Fibroblast of skin of left biceps (primary cell): ENCODE measurements around the gene ABHD16A.
A peak's percentile ranks its signal among the peaks of the same experiment; 100 is the strongest.

Experiments used
- DNase-seq, 2 experiments: peaks; one replicate each; pipeline ENCODE4 v3.0.0-alpha.2; 2013; ENCODE audit warnings: low read depth in 2 of 2

ABHD16A gene

DNA sequence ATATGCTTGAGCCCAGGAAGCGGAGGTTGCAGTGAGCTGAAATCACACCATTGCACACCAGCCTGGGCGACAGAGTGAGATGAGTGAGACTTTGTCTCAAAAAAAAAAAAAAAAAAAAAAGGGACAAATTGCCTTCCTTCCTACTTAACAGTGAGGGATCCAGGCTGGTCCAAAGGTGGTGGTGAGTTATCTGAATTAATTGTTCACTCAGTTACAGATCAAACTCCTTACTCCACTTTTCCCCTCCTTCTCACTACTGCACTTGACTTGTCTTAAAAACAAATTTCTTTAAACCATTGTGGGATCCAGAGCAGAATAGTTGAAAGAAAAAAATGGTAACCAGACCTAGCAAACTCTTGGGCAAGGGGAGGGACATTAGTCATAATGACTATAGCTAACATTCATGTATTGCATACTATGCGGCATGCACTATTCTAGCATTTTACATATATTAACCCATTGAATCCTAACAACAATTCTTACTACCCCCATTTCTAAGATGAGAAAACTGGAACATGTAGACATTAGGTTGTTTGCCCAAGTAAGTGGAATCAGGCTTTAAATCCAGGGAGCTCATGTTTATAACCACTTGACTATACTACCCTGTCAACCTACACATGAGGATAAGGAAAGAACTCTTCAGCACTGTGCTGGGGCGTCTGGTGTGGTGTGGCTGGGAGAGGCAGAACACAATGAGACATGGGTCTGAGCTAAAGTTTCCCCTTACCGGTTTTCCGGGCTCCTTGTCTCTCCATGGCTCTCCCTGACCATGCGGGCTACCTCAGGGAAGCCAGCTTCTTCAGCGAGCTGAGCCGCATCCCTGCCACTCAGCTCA lies 39.8 kb downstream of the ABHD16A start:
- no peak for DNase-seq

DNA sequence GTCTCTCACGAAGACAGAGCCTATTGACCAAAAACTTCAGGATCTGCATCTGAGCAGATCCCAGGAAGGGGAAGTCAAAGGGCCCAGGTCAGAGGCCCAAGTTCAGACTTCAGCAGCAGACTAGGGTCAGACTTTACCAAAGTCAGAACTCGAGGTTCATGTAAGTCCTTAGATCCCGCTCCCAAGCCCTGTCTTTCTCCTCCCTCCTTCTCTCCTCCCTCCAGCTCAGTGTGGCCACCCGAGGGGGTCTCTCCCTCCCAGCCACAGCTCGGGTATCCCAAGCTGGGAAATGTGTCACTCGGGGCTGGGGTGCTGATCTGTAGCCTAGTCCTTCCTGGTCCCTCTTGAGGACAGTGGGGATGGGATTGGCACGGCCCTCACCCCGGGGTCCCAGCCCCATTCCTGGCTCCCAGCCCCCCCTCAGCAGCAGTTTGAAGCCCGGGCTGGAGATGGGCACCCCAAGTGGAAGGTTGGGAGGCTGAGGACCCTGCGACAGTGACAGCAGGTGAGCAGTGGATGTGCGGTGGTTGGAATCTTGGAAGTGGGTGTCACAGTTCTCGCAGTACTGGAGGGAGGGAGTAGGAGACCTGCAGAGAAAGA lies 40.9 kb downstream of the ABHD16A start:
- no peak for DNase-seq

DNA sequence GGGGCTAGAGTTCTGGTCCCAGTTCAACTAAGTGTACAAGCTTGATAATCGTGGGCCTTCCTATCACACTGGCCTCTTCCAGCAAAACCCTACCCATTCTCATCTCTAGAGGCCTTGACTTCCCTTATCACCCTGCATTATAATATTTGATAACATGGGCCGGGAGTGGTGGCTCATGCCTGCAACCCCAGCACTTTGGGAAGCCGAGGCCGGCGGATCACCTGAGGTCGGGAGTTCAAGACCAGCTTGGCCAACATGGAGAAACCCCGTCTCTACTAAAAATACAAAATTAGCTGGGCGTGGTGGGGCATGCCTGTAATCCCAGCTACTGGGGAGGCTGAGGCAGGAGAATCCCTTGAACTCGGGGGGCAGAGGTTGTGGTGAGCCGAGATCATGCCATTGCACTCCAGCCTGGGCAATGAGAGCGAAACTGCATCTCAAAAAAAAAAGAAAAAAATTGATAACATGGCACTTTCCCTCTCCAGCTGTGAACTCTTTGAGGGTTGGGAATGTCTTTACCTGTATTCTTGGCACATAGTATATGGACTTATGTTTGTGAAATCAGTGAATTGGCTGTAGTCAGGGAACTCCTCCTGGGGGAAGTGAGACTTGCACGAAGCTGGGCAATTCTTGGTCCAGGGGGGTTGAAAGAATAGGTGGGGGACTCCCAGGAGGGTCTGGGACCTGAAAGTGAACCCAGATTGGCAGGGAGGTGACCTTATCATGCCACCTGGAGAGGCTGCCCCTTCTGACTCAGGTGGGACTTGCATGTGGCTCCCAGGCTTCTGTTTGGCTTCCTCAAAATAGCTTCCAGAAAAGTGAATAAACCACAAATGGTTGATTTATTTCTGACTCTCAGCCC lies 41.6 kb downstream of the ABHD16A start:
- no peak for DNase-seq

- DNase-seq, result peak; percentile 37 to 42
Measured at GRCh38 chr6:31660381-31661261, 42.5 kb downstream of the ABHD16A start, which contains the start of gene C6orf47. Gene C6orf47, minus strand, starts transcription at chr6:31660778. Its CDS starts 831 bp downstream, at chr6:31659947.

- no peak for DNase-seq
Measured at GRCh38 chr6:31659649-31660380, 43.3 kb downstream of the ABHD16A start.

GRCh38 chr6:31658983-31659648 lies 44.0 kb downstream of the ABHD16A start:
- DNase-seq, result no peak

GRCh38 chr6:31658158-31658688 lies 44.9 kb downstream of the ABHD16A start:
- no peak for DNase-seq

- DNase-seq, result no peak
Measured at GRCh38 chr6:31657406-31658157, 45.5 kb downstream of the ABHD16A start.

GRCh38 chr6:31655349-31656237 lies 47.5 kb downstream of the ABHD16A start, which contains the start of gene APOM:
Gene APOM, plus strand, starts transcription at chr6:31655894. Its CDS starts 73 bp downstream, at chr6:31655967.
- no peak for DNase-seq

- DNase-seq, result no peak
Measured at GRCh38 chr6:31654574-31655348, 48.4 kb downstream of the ABHD16A start.

DNA sequence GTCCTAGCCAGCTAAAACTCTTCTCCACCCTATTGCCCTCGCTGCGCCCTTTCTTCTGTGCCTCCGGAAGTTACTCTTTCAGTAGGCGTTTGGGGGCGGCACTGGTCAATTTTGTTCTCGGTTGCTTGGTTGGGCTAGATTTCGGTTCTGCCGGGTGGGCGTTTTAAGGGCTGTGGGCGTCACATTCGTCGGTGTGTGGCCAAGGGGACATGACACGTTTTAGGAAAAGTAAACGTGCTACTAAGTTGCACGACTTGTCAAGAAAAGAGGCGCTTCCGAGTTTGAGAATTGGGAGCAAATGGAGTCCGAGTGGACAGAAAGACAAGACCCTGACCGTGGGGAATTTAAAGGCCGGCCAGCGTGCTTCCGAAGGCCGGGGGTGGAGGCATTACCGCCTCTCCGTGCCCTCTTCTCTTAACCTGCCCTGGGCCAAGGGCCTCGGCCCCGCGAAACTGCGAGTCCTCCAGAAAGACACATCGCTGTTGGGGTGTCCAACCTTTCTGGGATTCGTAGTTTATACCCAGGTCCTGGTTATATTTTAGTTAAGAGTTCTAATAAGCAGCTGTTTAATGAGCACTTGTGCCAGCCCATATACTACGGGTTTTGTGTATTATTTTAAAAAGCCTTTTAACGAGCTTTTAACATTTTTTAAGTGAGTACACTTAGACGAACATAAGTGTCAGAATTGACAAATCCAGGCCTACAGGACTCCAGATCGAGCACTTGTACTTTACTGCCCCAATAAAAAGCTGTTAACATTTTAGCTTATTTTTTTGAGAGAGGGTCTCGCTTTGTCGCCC lies 50.0 kb downstream of the ABHD16A start:
- no peak for DNase-seq

- no peak for DNase-seq
Measured at GRCh38 chr6:31651602-31652191, 51.4 kb downstream of the ABHD16A start.

DNA sequence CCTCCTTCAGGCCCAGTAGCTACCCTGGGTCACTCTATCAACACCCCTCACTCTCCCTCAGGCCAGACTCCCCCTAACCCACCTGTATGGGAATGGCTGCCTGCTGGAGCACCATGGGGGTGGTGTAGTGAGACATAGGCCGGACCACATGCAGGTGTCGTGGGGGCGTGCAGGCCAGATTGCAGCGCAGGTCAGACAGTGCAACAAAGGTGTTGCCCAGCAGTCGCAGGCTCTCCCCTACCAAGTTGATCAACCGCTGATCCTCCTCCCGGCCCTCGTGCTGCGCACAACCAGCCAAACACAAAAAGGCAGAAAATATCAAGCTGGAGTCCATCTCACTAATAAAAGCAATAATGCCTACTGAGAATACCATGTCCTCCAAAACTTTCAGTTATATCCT lies 57.8 kb downstream of the ABHD16A start:
- DNase-seq, result no peak

DNA sequence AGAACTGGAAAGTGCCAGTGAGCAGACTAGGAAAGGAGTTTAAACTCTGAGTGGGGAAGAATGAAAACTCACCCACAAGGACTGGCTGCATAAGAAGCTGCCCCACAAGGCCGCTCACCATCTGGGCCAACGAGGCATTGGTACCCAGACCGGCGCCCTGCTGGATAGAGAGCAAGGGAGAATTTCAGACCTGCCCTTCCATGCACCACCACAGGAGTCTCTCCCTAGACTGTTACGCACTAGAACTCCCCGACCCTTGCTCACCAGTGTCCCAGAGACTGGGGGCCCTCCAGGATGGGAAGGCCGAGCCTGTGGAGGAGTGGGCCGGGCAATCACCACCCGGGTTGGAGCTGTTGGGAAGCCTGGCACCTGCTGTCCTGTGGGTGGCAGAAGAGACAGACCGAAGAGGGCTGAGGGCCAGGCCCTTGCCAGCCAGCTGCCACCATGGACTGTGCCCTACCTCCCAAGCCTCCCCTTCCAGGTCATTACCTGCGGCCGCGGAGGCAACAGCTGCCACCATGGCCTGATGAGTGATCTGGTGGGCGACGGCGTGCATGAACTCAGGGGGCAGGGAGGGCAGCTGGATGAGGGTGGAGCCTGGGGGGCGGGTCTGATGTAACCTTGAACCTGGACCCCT lies 59.2 kb downstream of the ABHD16A start:
- no peak for DNase-seq

DNA sequence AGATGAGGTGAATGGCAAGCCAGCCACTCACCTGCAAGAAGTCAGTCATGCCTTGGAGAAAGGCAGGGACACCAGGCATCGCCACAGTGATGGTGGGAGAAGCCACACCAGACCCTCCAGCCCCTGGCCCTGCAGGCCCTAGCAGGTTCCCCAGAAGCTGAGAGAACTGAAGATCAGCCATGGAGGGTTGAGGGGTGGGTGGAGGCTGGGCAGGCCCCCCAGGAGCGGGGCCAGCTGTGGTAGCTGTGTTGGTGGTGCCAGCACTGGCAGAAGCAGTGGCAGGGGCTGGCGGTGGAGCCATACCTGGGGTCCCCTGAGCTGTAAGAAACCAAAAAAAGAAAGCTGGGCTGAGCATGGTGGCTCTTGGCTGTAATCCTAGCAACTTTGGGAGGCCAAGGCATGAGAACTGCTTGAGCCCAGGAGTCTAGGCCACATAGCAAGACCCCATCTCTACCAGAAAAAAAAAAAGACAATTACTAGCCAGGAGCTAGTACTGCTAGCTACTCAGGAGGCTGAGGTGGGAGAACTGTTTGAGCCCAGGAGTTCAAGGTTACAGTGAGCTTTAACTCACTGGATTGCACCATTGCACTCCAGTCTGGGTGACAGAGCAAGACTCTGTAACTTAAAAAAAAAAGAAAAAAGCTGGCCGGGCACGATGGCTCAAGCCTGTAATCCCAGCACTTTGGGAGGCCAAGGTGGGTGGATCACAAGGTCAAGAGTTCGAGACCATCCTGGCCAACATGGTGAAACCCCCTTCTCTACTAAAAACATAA lies 60.1 kb downstream of the ABHD16A start:
- no peak for DNase-seq
